Lower leg skin (tissue), 3 donors: Measurements from ENCODE around the gene ARIH2.

ENCODE experiments used
- CTCF ChIP-seq, 3 donors: fragments of 450-650 bp; IDR thresholded peaks; one replicate each; pipeline ENCODE4 v1.5.1; 2016; ENCODE audit warnings: antibody characterized with exemption in 3 of 3, mild to moderate bottlenecking in 3 of 3, moderate library complexity in 2 of 3
- POLR2A ChIP-seq, 2 donors: fragments of 450-650 bp; IDR thresholded peaks; one replicate each; pipeline ENCODE4 v1.6.1; 2016 to 2017; ENCODE audit warnings: antibody characterized with exemption in 2 of 2, mild to moderate bottlenecking in 1 of 2, moderate library complexity in 1 of 2

- no peak for TF ChIP-seq POLR2A (IDR thresholded peaks at IDR 0.05)
- no peak for TF ChIP-seq CTCF (IDR thresholded peaks at IDR 0.05)
These were observed 111.7 kb downstream of the ARIH2 start for GRCh38 chr3:49030321-49030720.
